ENCODE results near the gene PNMT.

- TF ChIP-seq CTCF (IDR thresholded peaks at IDR 0.05) = no peak
- TF ChIP-seq POLR2A (IDR thresholded peaks at IDR 0.05) = no peak
Measured at GRCh38 chr17:39714234-39714633, 46.0 kb downstream of the PNMT start.

Measured in testis (tissue), 2 donors.